ENCODE data around the gene BNIPL. TPM values are rescaled to one million over a fixed set of nuclear protein-coding genes. Genes with fewer than 3 reads are reported as not detected.

The BNIPL gene
- total RNA-seq, 4 donors from 2014 or later: under 0.01 to 0.17 (median 0.12) TPM

GRCh38 chr1:150999926-151000325 lies 36.5 kb upstream of the BNIPL start:
- Histone ChIP-seq H3K27me3 (no peaks in the 10 kb centered on the region), H3K27ac (replicated peaks in 1 of 4) (no peak overlapping the region), H3K4me3 (no peak overlapping the region), H3K36me3 (peaks cover 32 to 64% (median 55%) of the 10 kb centered on the region in 4 donors), H3K9me3 (no peaks in the 10 kb centered on the region), H3K4me1 (peaks cover 43 to 50% (median 48%) of the 10 kb centered on the region in 4 donors)
- TF ChIP-seq POLR2AphosphoS5 (IDR thresholded peaks at IDR 0.05): no peak
- intact Hi-C loops (cut with DNase I): loop anchor here (10.0 kb wide), 1 partner anchor 305 kb away; the partner anchor contains the start of gene GOLPH3L
- 92% methylated on average over 2 of the region's 2 CpGs for WGBS
- DNase-seq (ENCODE audit: extremely low spot score): no peak

DNA sequence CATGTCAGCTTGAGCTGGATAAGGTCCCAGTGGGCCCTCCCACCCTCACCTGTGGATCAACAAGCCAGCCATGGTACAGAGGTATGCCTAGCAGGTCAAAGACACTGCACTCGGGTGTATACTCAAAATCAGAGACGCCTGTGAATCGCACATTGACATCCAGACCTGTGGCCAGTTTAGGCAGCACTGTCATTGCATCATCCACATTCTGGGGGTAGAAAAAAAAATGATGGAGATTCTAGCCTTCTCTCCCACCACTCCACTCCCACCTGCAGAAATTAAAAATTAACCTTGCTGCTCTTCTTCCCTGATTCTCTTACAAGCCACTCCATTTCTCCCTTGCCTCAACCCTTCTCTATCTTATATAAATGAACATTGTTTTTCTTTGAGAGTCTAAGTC lies 36.0 kb upstream of the BNIPL start:
- H3K27me3 ChIP-seq: no peaks in the 10 kb centered on the region
- no peak overlapping the region for H3K4me3 ChIP-seq
- H3K9me3 ChIP-seq: no peaks in the 10 kb centered on the region
- peaks cover 45 to 51% (median 49%) of the 10 kb centered on the region in 4 donors for H3K4me1 ChIP-seq
- H3K27ac ChIP-seq (replicated peaks in 1 of 4): no peak overlapping the region
- no peak for TF ChIP-seq POLR2AphosphoS5 (IDR thresholded peaks at IDR 0.05)
- no peak for TF ChIP-seq CTCF (IDR thresholded peaks at IDR 0.05)
- TF ChIP-seq POLR2A (IDR thresholded peaks at IDR 0.05; ENCODE audit: low read depth): no peak
- no peak for TF ChIP-seq EP300 (IDR thresholded peaks at IDR 0.05)
- DNase-seq (ENCODE audit: extremely low spot score): no peak
- 100% methylated on average over 3 of the region's 3 CpGs for WGBS
- H3K36me3 ChIP-seq: peaks cover 32 to 64% (median 55%) of the 10 kb centered on the region in 4 donors
- intact Hi-C loops (cut with DNase I): loop anchor here (10.0 kb wide), 1 partner anchor 306 kb away; the partner anchor contains the start of gene GOLPH3L

GRCh38 chr1:151001602-151002001 lies 34.8 kb upstream of the BNIPL start:
- intact Hi-C loops (cut with DNase I): loop anchor here (10.0 kb wide), 1 partner anchor 307 kb away; the partner anchor contains the start of gene GOLPH3L
- WGBS: 56% methylated on average over 4 of the region's 4 CpGs
- H3K4me3 ChIP-seq: no peak overlapping the region
- H3K27ac ChIP-seq (replicated peaks in 1 of 4): no peak overlapping the region
- H3K9me3 ChIP-seq: no peaks in the 10 kb centered on the region
- peaks cover 31 to 62% (median 53%) of the 10 kb centered on the region in 4 donors for H3K36me3 ChIP-seq
- no peaks in the 10 kb centered on the region for H3K27me3 ChIP-seq
- no peak for DNase-seq (ENCODE audit: extremely low spot score)
- peaks cover 39 to 50% (median 45%) of the 10 kb centered on the region in 4 donors for H3K4me1 ChIP-seq
- no peak for TF ChIP-seq CTCF (IDR thresholded peaks at IDR 0.05)
- TF ChIP-seq POLR2AphosphoS5 (IDR thresholded peaks at IDR 0.05): no peak
- no peak for TF ChIP-seq EP300 (IDR thresholded peaks at IDR 0.05)
- no peak for TF ChIP-seq POLR2A (IDR thresholded peaks at IDR 0.05; ENCODE audit: low read depth)

DNA sequence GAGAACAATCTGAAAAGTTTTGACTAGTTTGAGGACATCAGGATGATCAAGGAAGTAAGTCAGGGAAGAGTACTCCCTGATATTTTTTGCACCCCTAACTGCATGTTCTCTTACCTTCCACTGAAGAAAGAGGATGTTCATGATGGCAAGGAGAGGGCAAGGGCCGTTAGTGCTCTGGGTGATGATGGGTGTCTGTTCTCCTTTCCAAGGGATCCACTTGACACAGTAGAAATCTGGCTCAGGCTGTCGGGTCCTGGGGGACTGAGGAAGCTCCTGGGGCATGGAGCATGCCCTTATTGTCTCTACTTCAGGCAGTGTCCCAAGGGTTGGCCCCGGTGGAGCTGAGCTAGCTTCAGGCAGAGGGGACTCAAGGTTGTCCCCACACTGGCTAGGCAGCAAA lies 34.3 kb upstream of the BNIPL start:
- Histone ChIP-seq H3K27ac (replicated peaks in 1 of 4) (no peak overlapping the region), H3K27me3 (no peaks in the 10 kb centered on the region), H3K36me3 (peaks cover 27 to 57% (median 49%) of the 10 kb centered on the region in 4 donors), H3K4me3 (no peak overlapping the region), H3K4me1 (peaks cover 42 to 55% (median 49%) of the 10 kb centered on the region in 4 donors), H3K9me3 (no peaks in the 10 kb centered on the region)
- intact Hi-C loops (cut with DNase I): loop anchor here (10.0 kb wide), 1 partner anchor 307 kb away; the partner anchor contains the start of gene GOLPH3L
- no peak for DNase-seq (ENCODE audit: extremely low spot score)
- WGBS: 83% methylated on average over 2 of the region's 3 CpGs
- TF ChIP-seq POLR2A (IDR thresholded peaks at IDR 0.05; ENCODE audit: low read depth): no peak
- no peak for TF ChIP-seq CTCF (IDR thresholded peaks at IDR 0.05)
- no peak for TF ChIP-seq EP300 (IDR thresholded peaks at IDR 0.05)

DNA sequence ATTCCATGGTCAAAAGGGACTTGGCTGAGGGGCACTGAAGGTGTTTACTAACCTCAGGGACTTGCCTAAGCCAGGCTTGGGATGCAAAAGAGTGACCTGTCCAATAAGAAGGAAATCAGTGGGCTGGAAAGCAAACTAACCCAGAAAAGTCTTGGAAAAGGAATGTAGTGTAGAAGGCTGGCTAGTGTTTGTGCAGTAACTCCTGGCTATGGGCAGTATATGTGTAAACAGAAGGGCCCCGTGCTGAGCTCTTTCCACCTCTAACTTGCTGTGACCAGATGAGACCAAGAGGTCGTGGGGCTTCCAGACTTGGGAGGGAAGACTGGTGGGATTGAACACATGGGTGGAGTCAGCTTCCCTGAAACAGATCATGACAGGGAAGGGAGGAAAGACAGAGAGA lies 33.8 kb upstream of the BNIPL start:
- TF ChIP-seq CTCF (IDR thresholded peaks at IDR 0.05): no peak
- no peak for TF ChIP-seq POLR2AphosphoS5 (IDR thresholded peaks at IDR 0.05)
- TF ChIP-seq POLR2A (IDR thresholded peaks at IDR 0.05; ENCODE audit: low read depth): no peak
- TF ChIP-seq EP300 (IDR thresholded peaks at IDR 0.05): no peak
- Histone ChIP-seq H3K27ac (replicated peaks in 1 of 4) (peak overlapping the region in 1 of 4 donors; percentile 39), H3K36me3 (peaks cover 21 to 52% (median 43%) of the 10 kb centered on the region in 4 donors), H3K27me3 (no peaks in the 10 kb centered on the region), H3K4me1 (peaks cover 48 to 60% (median 55%) of the 10 kb centered on the region in 4 donors), H3K4me3 (peak overlapping the region in 2 of 4 donors; percentile 62 to 75), H3K9me3 (no peaks in the 10 kb centered on the region)
- intact Hi-C loops (cut with DNase I): loop anchor here (10.0 kb wide), 1 partner anchor 308 kb away; the partner anchor contains the start of gene GOLPH3L
- WGBS: 43% methylated on average over 2 of the region's 2 CpGs
- no peak for DNase-seq (ENCODE audit: extremely low spot score)

Measured in esophagus muscularis mucosa (tissue), 4 donors.